ENCODE measurements around the gene MAPKBP1. TPM values are rescaled to one million over a fixed set of nuclear protein-coding genes. Genes with fewer than 3 reads are reported as not detected.

The MAPKBP1 gene
- total and polyA plus RNA-seq, 9 of the 15 experiments (the other 6 are each of a cell fraction or from before 2014, with no cell fraction given) = 0.15 to 9.5 (median 4.5) TPM

DNA sequence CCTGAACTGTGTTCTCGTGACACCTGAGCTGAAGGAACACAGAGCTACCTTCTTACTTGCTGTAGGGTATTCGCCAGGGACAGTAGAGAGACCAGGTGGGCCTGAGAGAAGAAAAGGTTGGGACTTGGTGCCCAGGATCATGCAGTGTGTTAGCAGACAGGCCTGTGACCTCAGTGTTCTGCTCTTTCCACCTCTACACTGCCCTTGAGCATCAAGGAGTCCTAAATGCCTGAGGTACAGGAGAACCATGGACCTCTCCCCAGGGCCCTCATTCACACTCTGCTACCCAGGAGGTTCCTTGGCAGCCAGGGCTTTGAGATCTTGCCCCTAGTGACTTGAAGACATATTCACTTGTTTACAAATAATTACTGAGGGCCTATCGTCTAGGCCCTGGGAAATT lies 31.4 kb downstream of the MAPKBP1 start:
- no peaks in the 10 kb centered on the region for H3K9me1 ChIP-seq (ENCODE audit: control insufficient read depth, insufficient read depth, low read length)
- 0 out of 5 replicates have a peak, but pooled peaks cover 0 to 3% of the 10 kb centered on the region in 2 experiments for H3K4me1 ChIP-seq (replicated peaks in 1 of 2; ENCODE audit: control insufficient read depth in 2 of 2, insufficient read depth in 2 of 2, low read length in 2 of 2)
- H3K27ac ChIP-seq (ENCODE audit: extremely low read depth, low read depth, low read length) = no peak overlapping the region
- H3K4me2 ChIP-seq (ENCODE audit: insufficient read depth, low read length) = no peak overlapping the region
- no peaks in the 10 kb centered on the region for H3K9me3 ChIP-seq (replicated peaks; ENCODE audit: control insufficient read depth, insufficient read depth, low read depth, low read length)
- ChIA-PET POLR2A (interaction anchor here (1.3 kb wide), 1 partner anchor 12 kb away, joined by 3 read pairs; no protein-coding TSS in a partner anchor), CTCF (ENCODE audit: low intra/inter-chr PET ratio) (no interaction called here)
- intact Hi-C loops (cut with micrococcal nuclease) (no loop called here), in situ Hi-C loops (cut with MboI) (loop anchor here (25.0 kb wide), 1 partner anchor 343 kb away; no protein-coding TSS in a partner anchor)
- H3K9ac ChIP-seq (ENCODE audit: insufficient read depth in 1 of 2, low read depth in 2 of 2, low read length in 2 of 2) = peak overlapping the region in 1 of 2 experiments; percentile 31; a peak in 1 of 4 replicates
- no peaks in the 10 kb centered on the region for H3K79me2 ChIP-seq (ENCODE audit: control insufficient read depth, insufficient read depth, low read length)
- no peak overlapping the region for H3K4me3 ChIP-seq
- BruUV-seq (replicated peaks) = no TSS peak
- TF ChIP-seq, protein P1, sequence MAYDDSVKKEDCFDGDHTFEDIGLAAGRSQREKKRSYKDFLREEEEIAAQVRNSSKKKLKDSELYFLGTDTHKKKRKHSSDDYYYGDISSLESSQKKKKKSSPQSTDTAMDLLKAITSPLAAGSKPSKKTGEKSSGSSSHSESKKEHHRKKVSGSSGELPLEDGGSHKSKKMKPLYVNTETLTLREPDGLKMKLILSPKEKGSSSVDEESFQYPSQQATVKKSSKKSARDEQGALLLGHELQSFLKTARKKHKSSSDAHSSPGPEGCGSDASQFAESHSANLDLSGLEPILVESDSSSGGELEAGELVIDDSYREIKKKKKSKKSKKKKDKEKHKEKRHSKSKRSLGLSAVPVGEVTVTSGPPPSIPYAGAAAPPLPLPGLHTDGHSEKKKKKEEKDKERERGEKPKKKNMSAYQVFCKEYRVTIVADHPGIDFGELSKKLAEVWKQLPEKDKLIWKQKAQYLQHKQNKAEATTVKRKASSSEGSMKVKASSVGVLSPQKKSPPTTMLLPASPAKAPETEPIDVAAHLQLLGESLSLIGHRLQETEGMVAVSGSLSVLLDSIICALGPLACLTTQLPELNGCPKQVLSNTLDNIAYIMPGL (CRISPR knock-in tag; IDR thresholded peaks at IDR 0.05) = no peak
- TF ChIP-seq EWSR1 (IDR thresholded peaks at IDR 0.05; ENCODE audit: borderline replicate concordance, low read depth, partially characterized antibody) (no peak), ILK (tag; IDR thresholded peaks at IDR 0.05; ENCODE audit: borderline replicate concordance, low read depth) (no peak), TEAD1 (CRISPR knock-in tag; IDR thresholded peaks at IDR 0.05) (no peak), CHD4 (IDR thresholded peaks at IDR 0.05; ENCODE audit: insufficient read depth, insufficient replicate concordance, low read depth, low read length, poor library complexity, severe bottlenecking) (no peak)
- TF ChIP-seq, protein P2, sequence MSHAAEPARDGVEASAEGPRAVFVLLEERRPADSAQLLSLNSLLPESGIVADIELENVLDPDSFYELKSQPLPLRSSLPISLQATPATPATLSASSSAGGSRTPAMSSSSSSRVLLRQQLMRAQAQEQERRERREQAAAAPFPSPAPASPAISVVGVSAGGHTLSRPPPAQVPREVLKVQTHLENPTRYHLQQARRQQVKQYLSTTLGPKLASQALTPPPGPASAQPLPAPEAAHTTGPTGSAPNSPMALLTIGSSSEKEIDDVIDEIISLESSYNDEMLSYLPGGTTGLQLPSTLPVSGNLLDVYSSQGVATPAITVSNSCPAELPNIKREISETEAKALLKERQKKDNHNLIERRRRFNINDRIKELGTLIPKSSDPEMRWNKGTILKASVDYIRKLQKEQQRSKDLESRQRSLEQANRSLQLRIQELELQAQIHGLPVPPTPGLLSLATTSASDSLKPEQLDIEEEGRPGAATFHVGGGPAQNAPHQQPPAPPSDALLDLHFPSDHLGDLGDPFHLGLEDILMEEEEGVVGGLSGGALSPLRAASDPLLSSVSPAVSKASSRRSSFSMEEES (CRISPR knock-in tag; IDR thresholded peaks at IDR 0.05) = no peak
- TF ChIP-seq, protein P3, sequence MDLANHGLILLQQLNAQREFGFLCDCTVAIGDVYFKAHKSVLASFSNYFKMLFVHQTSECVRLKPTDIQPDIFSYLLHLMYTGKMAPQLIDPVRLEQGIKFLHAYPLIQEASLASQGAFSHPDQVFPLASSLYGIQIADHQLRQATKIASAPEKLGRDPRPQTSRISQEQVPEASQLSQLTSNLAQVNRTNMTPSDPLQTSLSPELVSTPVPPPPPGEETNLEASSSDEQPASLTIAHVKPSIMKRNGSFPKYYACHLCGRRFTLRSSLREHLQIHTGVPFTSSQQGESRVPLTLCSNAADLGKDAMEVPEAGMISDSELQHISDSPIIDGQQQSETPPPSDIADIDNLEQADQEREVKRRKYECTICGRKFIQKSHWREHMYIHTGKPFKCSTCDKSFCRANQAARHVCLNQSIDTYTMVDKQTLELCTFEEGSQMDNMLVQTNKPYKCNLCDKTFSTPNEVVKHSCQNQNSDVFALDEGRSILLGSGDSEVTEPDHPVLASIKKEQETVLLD (IDR thresholded peaks at IDR 0.05) = no peak
- no peak overlapping the region for H2AFZ ChIP-seq (ENCODE audit: low read depth, low read length)
- ATAC-seq = no peak
- DNase-seq (ENCODE audit: extremely low read depth in 1 of 4, low spot score in 3 of 4) = no peak
- no peak for FAIRE-seq
- H4K20me1 ChIP-seq (replicated peaks; ENCODE audit: control insufficient read depth, insufficient read depth, low read length) = no peaks in the 10 kb centered on the region
- H3K27me3 ChIP-seq (ENCODE audit: control insufficient read depth in 2 of 2, insufficient read depth in 2 of 2, low read length in 2 of 2) = no peaks in the 10 kb centered on the region
- 53% methylated on average over 3 of the region's 3 CpGs for WGBS (ENCODE audit: insufficient coverage, low coverage, missing lambda C conversion rate)
- no peaks in the 10 kb centered on the region for H3K36me3 ChIP-seq (ENCODE audit: control insufficient read depth, insufficient read depth, low read length)

Measured in K562 (cell line).